ENCODE data around the gene C16orf78.

C16orf78 gene
- total RNA-seq: 0 reads per million in 4 experiments

- no peak for DNase-seq
These were observed at the start of gene C16orf78 for GRCh38 chr16:49373504-49373903. Gene C16orf78, plus strand, starts transcription at chr16:49373804. Its CDS starts 136 bp downstream, at chr16:49373940.

- DNase-seq: no peak
These were observed 48.9 kb upstream of the C16orf78 start for GRCh38 chr16:49324703-49325102.

GRCh38 chr16:49327466-49327865 lies 46.1 kb upstream of the C16orf78 start:
- no peak for DNase-seq

GRCh38 chr16:49328325-49328724 lies 45.3 kb upstream of the C16orf78 start:
- DNase-seq: no peak

- DNase-seq: no peak
These were observed 42.9 kb upstream of the C16orf78 start for GRCh38 chr16:49330562-49331201.

- no peak for DNase-seq
These were observed 40.9 kb upstream of the C16orf78 start for GRCh38 chr16:49332589-49333258.

GRCh38 chr16:49333259-49333597 lies 40.4 kb upstream of the C16orf78 start:
- no peak for DNase-seq

GRCh38 chr16:49335828-49336227 lies 37.8 kb upstream of the C16orf78 start:
- DNase-seq: no peak

- no peak for DNase-seq
These were observed 37.0 kb upstream of the C16orf78 start for GRCh38 chr16:49336581-49336980.

GRCh38 chr16:49337814-49338350 lies 35.7 kb upstream of the C16orf78 start:
- no peak for DNase-seq

- no peak for DNase-seq
These were observed 34.9 kb upstream of the C16orf78 start for GRCh38 chr16:49338611-49339265.

GRCh38 chr16:49340466-49340865 lies 33.1 kb upstream of the C16orf78 start:
- no peak for DNase-seq

- DNase-seq: no peak
These were observed 31.9 kb upstream of the C16orf78 start for GRCh38 chr16:49341706-49342105.

GRCh38 chr16:49342336-49343265 lies 31.0 kb upstream of the C16orf78 start:
- DNase-seq: no peak

GRCh38 chr16:49343291-49343690 lies 30.3 kb upstream of the C16orf78 start:
- DNase-seq: no peak

GRCh38 chr16:49344401-49344800 lies 29.2 kb upstream of the C16orf78 start:
- DNase-seq: no peak

- no peak for DNase-seq
These were observed 27.8 kb upstream of the C16orf78 start for GRCh38 chr16:49345829-49346228.

GRCh38 chr16:49346459-49346858 lies 27.1 kb upstream of the C16orf78 start:
- no peak for DNase-seq

- DNase-seq: no peak
These were observed 26.1 kb upstream of the C16orf78 start for GRCh38 chr16:49347476-49347875.

- DNase-seq: no peak
These were observed 25.0 kb upstream of the C16orf78 start for GRCh38 chr16:49348408-49349176.

GRCh38 chr16:49349446-49350168 lies 24.0 kb upstream of the C16orf78 start:
- DNase-seq: no peak
